ENCODE results near the gene SIDT2.
"Not testable (repeated sequence)": the region's sequence is repeated elsewhere in the genome, so short reads cannot be mapped to it uniquely, and the experiment has no call there.

SIDT2 gene

DNA sequence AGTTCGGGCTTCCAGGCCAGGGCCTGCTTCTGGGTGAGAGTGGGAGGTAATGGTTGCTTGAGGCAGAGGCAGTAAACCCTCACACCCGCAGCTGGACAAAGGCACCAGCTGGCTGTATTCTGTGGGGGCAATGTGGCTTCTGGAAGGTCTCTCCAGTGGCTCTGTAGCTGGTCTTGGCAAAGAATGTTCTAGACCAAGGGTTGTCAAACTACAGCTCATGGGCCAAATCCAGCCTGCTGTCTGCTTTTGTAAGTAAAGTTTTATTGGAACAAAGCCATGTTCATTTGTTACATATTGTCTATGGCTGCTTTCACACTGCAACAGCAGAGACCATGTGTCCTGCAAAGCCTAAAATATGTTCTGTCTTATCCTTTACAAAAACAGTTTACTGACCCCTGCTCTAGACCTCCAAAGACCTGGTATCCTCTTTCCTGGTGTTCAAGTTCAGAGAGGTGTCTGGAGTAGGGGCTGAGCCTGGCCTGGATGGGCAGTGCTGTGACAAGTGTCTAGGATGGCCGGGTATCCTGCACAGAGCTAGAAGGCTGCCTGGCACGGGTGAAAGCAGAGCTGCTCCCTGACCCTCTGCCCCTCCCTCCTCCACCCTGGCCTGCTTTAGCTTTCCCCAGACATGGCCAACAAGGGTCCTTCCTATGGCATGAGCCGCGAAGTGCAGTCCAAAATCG is 24.0 kb downstream of the SIDT2 start:
- DNase-seq (ENCODE audit: low read depth in 2 of 2, low spot score in 1 of 2), result no peak

DNA sequence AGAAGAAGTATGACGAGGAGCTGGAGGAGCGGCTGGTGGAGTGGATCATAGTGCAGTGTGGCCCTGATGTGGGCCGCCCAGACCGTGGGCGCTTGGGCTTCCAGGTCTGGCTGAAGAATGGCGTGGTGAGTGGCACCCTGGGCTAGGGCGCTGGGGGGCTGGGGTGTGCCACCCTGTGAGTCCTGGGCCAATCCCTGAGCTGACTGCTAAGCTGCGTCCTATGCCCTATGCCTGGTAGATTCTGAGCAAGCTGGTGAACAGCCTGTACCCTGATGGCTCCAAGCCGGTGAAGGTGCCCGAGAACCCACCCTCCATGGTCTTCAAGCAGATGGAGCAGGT is 24.5 kb downstream of the SIDT2 start:
- DNase-seq (ENCODE audit: low read depth in 2 of 2, low spot score in 1 of 2), result no peak

DNA sequence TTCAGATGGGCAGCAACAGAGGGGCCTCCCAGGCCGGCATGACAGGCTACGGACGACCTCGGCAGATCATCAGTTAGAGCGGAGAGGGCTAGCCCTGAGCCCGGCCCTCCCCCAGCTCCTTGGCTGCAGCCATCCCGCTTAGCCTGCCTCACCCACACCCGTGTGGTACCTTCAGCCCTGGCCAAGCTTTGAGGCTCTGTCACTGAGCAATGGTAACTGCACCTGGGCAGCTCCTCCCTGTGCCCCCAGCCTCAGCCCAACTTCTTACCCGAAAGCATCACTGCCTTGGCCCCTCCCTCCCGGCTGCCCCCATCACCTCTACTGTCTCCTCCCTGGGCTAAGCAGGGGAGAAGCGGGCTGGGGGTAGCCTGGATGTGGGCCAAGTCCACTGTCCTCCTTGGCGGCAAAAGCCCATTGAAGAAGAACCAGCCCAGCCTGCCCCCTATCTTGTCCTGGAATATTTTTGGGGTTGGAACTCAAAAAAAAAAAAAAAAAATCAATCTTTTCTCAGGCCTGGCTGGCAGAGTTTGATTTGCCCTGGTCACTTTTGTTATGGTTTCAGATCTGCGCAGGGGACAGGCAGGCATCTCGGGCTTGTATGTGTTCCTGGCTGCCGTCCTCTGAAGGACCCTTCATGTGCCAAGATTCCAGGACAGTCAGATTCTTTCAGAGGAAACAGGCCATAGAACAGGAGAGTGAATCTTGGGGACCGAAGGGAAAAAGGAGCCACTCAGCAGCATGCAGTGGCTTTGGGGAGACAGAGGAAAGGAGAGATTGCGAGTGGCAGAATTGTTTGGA is 25.9 kb downstream of the SIDT2 start:
- no peak for DNase-seq (ENCODE audit: low read depth in 2 of 2, low spot score in 1 of 2)

DNA sequence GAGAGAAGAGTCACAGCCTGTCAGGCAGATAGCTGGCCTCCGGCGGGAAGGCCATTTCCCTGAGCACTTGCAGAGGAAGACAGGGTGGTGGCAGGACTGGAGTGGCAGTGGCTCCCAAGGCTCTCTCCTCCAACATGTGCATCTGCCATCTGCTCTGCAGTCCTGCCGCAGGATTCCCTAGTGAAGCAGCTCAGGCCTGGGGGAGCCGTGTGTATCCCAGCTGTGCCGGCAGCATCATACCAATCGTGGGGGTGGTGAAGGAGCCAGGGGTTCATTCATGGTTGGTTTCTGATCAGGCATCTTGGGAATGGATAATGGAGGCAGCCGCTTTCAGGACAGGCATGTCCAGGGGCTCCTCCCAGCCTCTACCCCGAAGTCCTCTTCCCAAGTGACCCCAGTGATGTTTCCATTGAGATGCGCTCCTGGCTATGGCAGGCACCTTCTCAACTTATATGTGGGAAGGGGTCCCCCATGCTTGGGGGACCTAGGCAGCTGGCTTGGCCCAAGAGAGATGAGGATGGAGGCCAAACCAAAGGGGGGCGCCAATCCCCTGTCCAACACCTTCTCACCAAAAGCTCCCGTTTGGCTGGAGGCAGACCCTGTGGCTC is 26.8 kb downstream of the SIDT2 start:
- DNase-seq (ENCODE audit: low read depth in 2 of 2, low spot score in 1 of 2), result no peak

DNA sequence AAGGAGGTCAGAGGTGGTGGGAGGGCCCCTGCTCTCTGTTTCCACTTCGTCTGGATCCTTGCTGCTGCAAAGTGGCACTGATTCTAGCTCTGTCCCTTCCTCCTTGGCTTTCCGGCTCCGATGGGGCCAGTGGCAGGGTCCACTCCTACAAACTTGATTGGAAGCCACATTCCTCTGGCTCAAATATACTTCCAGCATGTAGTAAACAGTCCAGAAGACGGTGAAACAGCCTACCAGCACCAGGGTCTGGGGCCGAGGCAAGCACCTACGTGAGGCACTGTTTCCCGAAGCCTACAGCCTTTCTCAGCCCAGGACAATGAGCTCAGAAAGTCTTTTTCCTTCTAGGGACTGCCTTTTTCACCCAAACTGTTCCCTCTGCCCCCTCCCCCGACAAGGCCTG is 27.6 kb downstream of the SIDT2 start:
- not testable (repeated sequence) for DNase-seq (ENCODE audit: low read depth in 2 of 2, low spot score in 1 of 2)

DNA sequence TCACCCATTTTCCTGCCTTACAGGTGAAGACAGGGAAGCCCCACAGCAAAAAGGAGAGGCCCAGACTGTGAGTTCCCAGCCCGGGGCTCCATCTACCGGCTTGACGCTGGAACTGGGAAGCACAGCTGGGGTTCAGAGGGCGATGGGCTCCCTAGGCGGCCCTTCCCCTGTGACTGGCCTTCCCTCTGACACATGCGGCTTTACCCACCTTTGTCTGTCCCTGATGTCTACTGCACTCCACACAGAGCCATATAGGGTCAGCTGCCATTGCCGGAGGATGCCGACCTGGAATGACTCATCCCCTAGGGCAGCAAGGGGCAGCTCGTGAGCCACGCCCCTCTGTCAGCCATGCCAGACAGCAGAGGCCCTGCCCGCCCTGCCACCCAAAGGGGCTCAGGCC is 28.3 kb downstream of the SIDT2 start:
- DNase-seq (ENCODE audit: low read depth in 2 of 2, low spot score in 1 of 2), result not testable (repeated sequence)

DNA sequence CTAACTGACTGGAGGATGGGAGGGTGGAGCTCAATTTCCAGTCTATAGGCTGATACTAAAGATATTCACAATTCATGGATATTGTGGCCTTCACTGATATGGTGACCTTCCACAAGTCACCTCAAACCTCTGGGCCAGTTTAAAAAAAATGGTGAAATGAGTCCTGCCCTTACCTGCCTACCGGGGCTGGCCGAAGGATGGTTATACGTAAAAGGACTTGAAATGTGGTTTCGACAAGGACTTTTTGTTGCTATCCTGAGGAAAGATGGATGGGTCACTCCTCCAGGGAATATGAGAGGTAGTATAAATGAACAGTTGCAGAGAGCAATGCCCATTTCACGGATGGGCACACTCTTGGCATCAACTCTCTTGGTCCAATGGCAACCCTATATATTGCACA is 28.9 kb downstream of the SIDT2 start:
- not testable (repeated sequence) for DNase-seq (ENCODE audit: low read depth in 2 of 2, low spot score in 1 of 2)

DNA sequence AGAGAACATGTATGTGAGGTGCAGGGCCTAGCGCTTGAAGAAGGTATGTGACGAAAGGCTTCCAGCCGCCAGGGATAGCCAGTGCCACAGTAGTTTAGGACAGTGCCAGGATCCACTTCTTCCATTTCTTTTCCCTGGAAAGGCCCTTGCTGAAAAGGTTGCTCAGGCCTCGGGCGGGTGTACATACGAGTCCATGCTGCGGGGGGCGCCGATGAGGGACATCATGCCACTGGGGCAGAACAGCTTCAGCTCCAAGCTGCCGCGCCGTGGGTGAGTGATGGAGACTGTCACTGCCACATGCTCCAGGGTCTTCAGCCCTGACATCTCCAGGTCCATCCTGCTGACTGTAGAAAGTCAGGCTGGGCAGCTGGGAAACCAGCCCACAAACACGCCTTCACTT is 30.2 kb downstream of the SIDT2 start:
- not testable (repeated sequence) for DNase-seq (ENCODE audit: low read depth in 2 of 2, low spot score in 1 of 2)

DNA sequence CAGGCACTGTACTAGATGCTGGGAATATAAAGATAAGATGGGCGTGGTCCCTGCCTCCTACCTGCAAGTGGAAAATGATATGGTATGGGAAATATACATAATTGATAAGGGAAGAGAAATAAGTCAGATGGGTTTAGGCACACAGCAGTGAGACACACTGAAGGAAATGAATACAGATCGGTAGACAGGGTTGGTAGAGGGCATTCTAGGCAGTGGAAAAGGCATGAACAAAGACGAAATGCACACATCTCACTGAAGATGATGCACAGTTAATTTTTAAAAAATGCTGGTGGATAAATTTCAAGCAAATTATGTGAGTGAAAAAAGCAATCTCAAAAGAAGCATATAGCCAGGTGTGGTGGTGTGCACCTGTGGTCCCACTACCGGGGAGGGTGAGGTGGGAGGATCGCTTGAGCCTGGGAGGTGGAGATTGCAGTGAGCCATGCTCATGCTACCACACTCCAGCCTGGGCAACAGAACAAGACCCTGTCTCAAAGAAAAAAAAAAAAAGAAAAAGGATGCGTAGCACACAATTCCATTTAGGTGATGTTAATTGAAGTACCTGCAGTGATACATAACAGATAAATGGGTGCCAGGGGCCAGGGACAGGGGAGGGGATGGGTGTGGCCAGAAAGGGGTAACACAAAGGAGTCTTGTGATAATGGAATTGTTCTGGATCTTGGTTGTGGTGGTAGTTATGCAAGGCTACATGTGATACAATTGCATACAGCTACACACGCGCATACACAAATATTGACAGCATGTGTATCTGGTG is 31.0 kb downstream of the SIDT2 start:
- not testable (repeated sequence) for DNase-seq (ENCODE audit: low read depth in 2 of 2, low spot score in 1 of 2)

DNA sequence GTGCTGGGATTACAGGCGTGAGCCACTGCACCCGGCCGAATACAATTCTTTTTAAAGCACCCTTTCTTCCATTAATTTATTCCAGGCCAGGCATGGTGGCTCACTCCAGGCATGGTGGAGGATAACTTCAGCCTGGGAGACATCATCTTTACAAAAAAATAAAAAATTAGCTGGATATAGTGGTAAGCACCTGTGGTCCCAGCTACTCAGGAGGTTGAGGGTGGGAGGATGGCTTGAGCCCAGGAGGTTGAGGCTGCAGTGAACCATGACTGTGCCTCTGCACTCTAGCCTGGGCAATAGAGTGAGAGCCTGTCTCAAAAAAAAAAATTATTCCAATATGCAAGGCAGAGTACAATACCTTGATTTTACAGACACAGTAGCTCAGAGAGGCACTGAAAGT is 32.1 kb downstream of the SIDT2 start:
- no peak for DNase-seq (ENCODE audit: low read depth in 2 of 2, low spot score in 1 of 2)

DNA sequence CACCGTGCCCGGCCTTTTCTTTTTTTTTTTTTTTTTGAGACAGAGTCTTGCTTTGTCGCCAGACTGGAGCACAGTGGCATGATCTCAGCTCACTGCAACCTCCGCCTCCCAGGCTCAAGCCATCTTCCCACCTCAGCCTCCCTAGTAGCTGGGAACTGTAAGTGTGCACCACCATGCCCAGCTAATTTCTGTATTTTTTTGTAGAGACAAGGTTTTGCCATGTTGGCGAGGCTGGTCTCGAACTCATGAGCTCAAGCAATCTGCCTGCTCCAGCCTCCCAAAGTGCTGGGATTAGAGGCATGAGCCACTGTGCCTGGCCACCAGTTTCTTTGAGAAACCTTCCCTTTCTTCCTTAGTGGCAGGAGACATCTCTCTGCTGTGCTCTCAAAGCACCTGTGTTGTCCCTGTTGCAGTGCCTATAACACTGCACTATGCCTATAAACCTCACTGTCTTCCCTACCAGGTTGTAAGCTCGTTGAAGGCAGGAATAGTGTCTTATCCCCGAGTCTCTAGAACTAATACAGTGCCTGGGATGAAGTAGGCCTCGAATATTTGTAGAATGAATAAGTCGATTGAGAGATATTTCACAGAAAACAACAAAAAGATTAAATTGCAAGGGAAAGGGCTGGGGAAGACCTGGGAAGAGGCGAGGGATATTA is 34.3 kb downstream of the SIDT2 start:
- no peak for DNase-seq (ENCODE audit: low read depth in 2 of 2, low spot score in 1 of 2)

DNA sequence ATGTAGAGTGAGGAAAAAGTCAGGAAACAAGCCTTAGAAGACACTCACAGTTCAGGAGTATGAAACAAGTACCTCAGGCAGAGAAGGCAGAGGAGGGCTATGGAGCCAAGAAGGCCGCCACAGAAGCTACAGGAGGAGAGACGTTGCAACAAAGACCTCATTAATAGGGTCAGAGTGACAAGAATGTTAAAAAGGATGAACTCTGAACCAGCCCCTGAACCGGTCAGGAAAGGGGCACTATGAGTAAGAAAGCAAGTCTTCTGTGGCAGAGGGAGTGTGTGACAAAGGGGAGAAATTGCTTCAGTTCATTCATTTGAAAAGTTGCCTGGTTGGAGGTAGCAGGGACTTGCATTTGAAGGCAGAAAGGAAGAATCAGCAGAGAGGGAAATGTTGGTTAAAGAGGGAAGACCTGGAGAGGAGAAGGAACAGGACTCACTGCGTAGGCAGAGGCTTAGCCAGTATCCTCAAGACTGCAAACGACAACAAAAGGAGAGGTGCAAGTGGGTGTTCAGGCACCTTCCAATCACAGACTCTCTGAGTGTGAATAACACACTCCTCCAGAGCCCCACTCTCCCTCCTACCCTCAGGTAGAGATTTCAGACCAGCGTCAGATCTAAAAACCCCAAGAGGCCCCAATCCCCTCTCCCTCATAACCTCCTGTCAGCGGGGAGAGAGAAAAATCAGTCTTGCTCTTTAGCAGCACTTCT is 36.0 kb downstream of the SIDT2 start:
- no peak for DNase-seq (ENCODE audit: low read depth in 2 of 2, low spot score in 1 of 2)

DNA sequence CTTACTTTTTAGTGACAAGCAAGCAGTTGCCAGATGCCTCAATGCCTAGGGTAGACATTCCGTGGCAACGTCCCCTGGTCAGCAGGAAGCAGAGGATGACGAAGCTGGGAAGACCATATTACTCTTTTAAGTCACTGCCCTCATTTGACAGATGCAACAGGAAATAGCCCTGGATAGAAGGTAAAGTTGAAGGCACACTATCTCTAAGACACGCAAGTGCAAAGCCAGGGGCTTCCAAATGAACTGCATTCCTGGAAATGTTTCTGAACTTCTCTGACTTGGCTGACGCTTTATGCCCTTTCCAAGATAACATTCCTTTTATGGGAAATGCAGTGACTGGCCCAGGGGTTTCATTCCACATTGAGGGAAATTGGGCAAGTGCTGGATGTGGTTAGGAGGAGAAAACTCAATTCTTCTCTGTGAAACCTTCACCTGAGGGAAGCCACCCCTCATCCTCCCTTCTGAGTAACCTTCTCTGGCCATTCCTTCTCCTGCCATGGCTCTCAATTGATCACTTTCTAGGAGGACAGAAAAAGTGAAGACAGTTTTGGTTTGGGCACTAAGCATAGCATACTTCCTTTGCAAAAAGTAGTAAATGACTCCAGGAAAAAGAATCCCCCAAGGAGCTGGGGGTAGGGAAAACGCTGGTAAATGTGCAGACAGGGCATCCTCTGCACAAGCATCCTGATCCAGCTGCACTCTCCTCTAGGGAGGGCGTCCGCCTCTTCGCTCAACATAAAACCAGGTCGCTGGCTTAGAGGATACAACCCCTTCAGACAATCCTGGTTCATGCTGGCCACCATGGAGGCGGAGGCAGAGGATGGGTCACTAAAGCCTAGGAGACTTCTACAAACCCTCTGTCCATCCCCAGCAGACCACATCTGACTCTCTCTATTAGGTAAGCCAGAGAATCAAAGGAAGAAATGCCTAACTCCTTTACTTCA is 38.9 kb downstream of the SIDT2 start:
- no peak for DNase-seq (ENCODE audit: low read depth in 2 of 2, low spot score in 1 of 2)

DNA sequence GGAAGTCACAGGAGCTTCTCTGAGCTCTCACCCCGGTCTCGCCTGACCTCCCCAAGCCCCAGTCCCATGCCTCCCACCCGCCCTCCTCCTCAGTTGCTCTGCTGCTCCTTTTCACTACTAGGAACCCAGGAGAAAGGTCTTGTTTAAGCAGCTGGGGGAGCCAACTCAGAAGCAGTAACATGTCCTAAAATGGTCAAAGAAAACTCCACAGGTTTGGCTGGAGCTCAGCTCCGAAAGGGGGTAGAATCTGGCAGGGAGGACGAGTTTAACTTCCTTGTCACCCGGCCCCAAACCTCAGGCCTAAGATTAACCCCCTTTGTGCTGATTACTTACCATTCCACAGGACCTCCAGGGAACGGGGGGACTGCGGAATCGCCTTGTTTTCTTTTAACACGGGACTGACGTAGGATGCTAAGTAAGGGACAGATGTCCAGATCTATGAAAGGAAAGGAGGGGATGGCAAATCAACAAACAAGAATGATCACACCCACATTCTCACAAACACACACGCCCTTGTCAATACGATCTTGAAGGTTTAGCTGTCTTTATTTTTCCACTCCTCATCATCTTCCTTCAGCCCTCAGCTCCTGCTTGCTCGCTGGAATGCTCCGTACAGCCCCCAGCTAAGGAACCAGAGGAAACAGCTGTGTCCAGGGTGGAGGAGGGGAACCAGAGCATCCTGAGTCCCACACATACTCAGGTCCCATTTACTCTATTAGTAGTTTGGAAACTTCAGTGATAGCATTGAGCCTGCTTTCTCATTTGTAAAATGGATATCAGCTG is 39.8 kb downstream of the SIDT2 start:
- DNase-seq (ENCODE audit: low read depth in 2 of 2, low spot score in 1 of 2), result no peak

DNA sequence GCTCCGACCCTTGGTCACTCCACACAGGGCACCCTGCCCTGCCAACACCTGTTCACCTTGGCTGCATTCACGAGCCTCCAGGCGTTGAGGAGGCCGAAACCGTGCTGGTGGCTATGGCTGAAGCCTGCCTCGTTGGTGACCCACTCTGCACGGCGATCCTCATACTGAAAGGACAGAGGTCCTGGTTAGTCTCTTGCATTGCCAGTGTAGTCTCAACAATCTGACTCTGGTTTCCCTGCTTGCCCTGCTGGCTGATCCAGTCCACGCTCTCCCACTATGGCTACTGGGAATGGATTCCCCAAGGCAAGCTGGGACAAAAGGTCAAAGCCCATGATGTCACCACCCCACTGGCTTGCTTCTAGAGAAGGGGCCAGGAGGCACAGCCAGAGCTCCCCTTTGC is 40.5 kb downstream of the SIDT2 start:
- DNase-seq (ENCODE audit: low read depth in 2 of 2, low spot score in 1 of 2), result no peak

DNA sequence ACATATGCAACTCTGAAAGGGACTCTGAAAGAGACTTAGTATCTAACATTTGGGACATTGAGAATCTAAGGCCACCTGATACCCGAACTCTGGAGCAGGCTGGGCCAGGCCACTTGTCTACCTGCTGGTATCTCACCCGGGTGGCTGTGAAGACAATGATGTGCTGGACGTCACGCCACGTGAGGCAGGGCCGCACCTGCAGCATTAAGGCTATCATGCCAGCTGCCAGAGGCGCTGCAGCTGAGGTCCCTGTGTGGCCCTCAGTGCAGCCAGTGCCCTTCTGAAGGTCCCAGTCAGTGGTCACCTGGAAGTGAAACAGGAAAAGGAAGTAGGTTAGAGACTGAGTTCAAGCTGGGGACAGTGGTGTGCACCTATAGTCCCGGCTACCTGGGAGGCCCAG is 40.9 kb downstream of the SIDT2 start:
- DNase-seq (ENCODE audit: low read depth in 2 of 2, low spot score in 1 of 2), result no peak

DNA sequence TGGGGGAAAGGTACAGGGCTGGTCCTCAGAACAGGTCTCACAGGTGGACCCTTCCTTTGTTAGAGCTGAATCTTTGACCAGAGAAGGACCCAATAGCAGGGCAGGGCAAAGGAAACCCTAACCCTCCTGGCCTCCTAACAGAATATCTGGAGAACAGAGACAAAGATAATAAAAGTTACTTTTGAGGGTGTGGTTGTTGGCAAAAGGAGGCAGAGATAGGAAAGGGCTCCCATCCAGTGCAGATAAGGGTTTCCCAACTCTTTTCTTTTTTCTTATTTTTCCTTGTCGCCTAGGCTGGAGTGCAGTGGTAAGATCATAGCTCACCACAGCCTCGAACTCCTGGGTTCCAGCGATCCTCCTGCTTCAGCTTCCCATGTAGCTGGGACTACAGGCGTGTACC is 41.5 kb downstream of the SIDT2 start:
- no peak for DNase-seq (ENCODE audit: low read depth in 2 of 2, low spot score in 1 of 2)

DNA sequence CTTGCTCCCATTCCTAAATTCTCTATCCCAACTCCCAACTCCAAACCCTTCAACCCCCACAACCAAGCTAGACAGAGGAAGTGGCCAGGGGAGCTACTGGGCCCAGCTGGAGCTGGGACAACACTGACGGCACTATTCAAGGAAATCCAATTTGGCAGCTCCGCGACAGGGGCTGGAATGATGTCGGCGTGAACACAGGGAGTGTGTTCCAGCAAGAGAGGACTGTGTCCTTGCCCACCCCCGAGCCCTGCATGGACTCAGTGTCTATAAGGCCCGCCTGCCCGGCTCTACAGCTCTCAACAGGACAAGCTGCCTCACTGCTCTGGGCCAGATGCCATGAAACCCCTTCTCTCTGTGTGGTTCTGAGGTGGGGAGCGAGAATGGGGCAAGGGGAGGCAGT is 42.0 kb downstream of the SIDT2 start:
- DNase-seq (ENCODE audit: low read depth in 2 of 2, low spot score in 1 of 2), result no peak
